HepG2 (cell line): ENCODE data around the gene ADAMTS18. TPM values are rescaled to one million over a fixed set of nuclear protein-coding genes. Genes with fewer than 3 reads are reported as not detected.

Experiments used
- ATAC-seq: fragments of 200-7000 bp; cut with Tn5 transposase; 3 replicates; pipeline ENCODE4 v1.9.1; 2020; ENCODE audit warnings: mild to moderate bottlenecking, moderate library complexity
- BruUV-seq: library from RNA; stranded (reverse); fragments of 400-500 nt; replicated peaks from 2 replicates; lab custom pipeline; 2021; lab: Mats Ljungman, UMichigan
- CTCF ChIA-PET: fragments of 300-600 bp; formaldehyde crosslinking; extraction: SDS; loops from one replicate; lab custom pipeline; 2021; ENCODE audit warnings: low total read pairs, inconsistent platforms, low intra/inter-chr PET ratio; lab: Yijun Ruan, JAX
- POLR2A ChIA-PET: fragments of 350-600 bp; sonication (Branson Sonifier 250); formaldehyde crosslinking; loops from one replicate; lab custom pipeline; 2020; ENCODE audit warnings: antibody characterized with exemption, inconsistent platforms; lab: Yijun Ruan, JAX
- DNase-seq: peaks from one replicate; pipeline ENCODE4 v3.0.0-alpha.2; 2015; ENCODE audit warnings: low spot score
- FAIRE-seq: peaks from 3 replicates; lab custom pipeline; 2011; peaks lifted over from hg19 to GRCh38; lab: Jason Lieb, UNC
- H2AFZ ChIP-seq: one replicate; pipeline ENCODE4 v1.6.1; 2011; ENCODE audit warnings: low read length, inconsistent platforms
- H3K27ac ChIP-seq: fragments of 300-600 bp; 3 replicates; pipeline ENCODE4 v1.8.0; 2011; ENCODE audit warnings: mixed run types, mild to moderate bottlenecking, mixed read lengths, low read length, inconsistent platforms; ENCODE audit not compliant: insufficient read depth; ENCODE audit errors: extremely low read length
- H3K27me3 ChIP-seq, 2 experiments: fragments of 200-600 bp in 1 of 2; 2 replicates in 1 of 2; 3 replicates in 1 of 2; pipeline versions ENCODE4 v1.6.0 to v1.8.0; 2011; ENCODE audit warnings: low read length in 2 of 2, mild to moderate bottlenecking in 2 of 2, moderate library complexity in 2 of 2, inconsistent platforms in 1 of 2; ENCODE audit not compliant: insufficient read depth in 2 of 2, control insufficient read depth in 1 of 2
- H3K36me3 ChIP-seq, 2 experiments: fragments of 200-600 bp in 1 of 2; replicated peaks in 1 of 2; 2 replicates in 1 of 2; 3 replicates in 1 of 2; pipeline versions ENCODE4 v1.5.1 to v1.8.0; 2011; ENCODE audit warnings: low read length in 2 of 2, inconsistent platforms in 1 of 2; ENCODE audit not compliant: insufficient read depth in 2 of 2, control insufficient read depth in 1 of 2
- H3K4me1 ChIP-seq: 2 replicates; pipeline ENCODE4 v1.5.1; 2012; ENCODE audit warnings: low read length, inconsistent platforms; ENCODE audit not compliant: insufficient read depth
- H3K4me2 ChIP-seq: 2 replicates; pipeline ENCODE4 v1.6.0; 2011; ENCODE audit warnings: low read depth, low read length, inconsistent platforms
- H3K4me3 ChIP-seq, 3 experiments: fragments of 200-600 bp in 1 of 3; sonication (generic), shearing (Covaris generic) in 1 of 3; replicated peaks in 1 of 3; 2 replicates each; pipeline ENCODE4 v1.5.1; 2011 to 2016; ENCODE audit warnings: low read length in 3 of 3, inconsistent platforms in 2 of 3, low read depth in 2 of 3, mild to moderate bottlenecking in 2 of 3, control low read depth in 1 of 3, mixed read lengths in 1 of 3; ENCODE audit not compliant: insufficient read depth in 1 of 3
- H3K79me2 ChIP-seq: one replicate; pipeline ENCODE4 v1.6.1; 2011; ENCODE audit warnings: low read length, inconsistent platforms; ENCODE audit not compliant: insufficient read depth
- H3K9ac ChIP-seq: 2 replicates; pipeline ENCODE4 v1.6.0; 2011; ENCODE audit warnings: mild to moderate bottlenecking, low read depth, low read length, inconsistent platforms; ENCODE audit not compliant: insufficient read depth
- H3K9me3 ChIP-seq: 2 replicates; pipeline ENCODE4 v1.5.1; 2012; ENCODE audit warnings: mild to moderate bottlenecking, low read length
- H4K20me1 ChIP-seq: 2 replicates; pipeline ENCODE4 v1.6.0; 2011; ENCODE audit warnings: inconsistent platforms, mild to moderate bottlenecking, low read length, moderate library complexity; ENCODE audit not compliant: insufficient read depth
- ARNT2 ChIP-seq: sonication (generic); formaldehyde crosslinking; IDR thresholded peaks from 2 replicates; pipeline ENCODE4 v1.8.0; 2022; ENCODE audit warnings: mild to moderate bottlenecking, low read depth, missing genetic modification reagents, moderate library complexity
- BCL6 ChIP-seq: IDR thresholded peaks from 2 replicates; pipeline ENCODE4 v1.6.1; 2016; ENCODE audit warnings: missing genetic modification reagents, missing compliant biosample characterization
- CREB1 ChIP-seq, 2 experiments: fragments of 450-650 bp in 1 of 2; IDR thresholded peaks; 2 replicates each; pipeline ENCODE4 v1.6.1; 2016 to 2017; ENCODE audit warnings: control low read depth in 1 of 2, mild to moderate bottlenecking in 1 of 2, missing compliant biosample characterization in 1 of 2, missing genetic modification characterization in 1 of 2
- DZIP1 ChIP-seq: sonication (generic); formaldehyde crosslinking; IDR thresholded peaks from 2 replicates; pipeline ENCODE4 v1.5.0; 2020; ENCODE audit warnings: mild to moderate bottlenecking, missing genetic modification reagents
- IRF1 ChIP-seq: sonication (generic); formaldehyde crosslinking; IDR thresholded peaks from 2 replicates; pipeline ENCODE4 v1.4.0; 2020; ENCODE audit warnings: low read depth, mild to moderate bottlenecking, missing genetic modification reagents
- ISL2 ChIP-seq: sonication (generic); formaldehyde crosslinking; IDR thresholded peaks from 2 replicates; pipeline ENCODE4 v1.5.0; 2020; ENCODE audit warnings: missing genetic modification reagents
- LCORL ChIP-seq, 2 experiments: fragments of 450-650 bp in 1 of 2; sonication (generic) in 1 of 2; formaldehyde crosslinking in 1 of 2; IDR thresholded peaks; 2 replicates each; pipeline versions ENCODE4 v1.5.0 to v1.6.1; 2017 to 2020; ENCODE audit warnings: antibody characterized with exemption in 1 of 2, missing genetic modification reagents in 1 of 2
- MAF1 ChIP-seq: sonication (generic); formaldehyde crosslinking; IDR thresholded peaks from 2 replicates; pipeline ENCODE4 v1.5.0; 2020; ENCODE audit warnings: missing genetic modification reagents, borderline replicate concordance
- MXD3 ChIP-seq: IDR thresholded peaks from 2 replicates; pipeline ENCODE4 v1.6.1; 2016; ENCODE audit warnings: mild to moderate bottlenecking, missing biosample characterization, missing genetic modification reagents
- NCOA5 ChIP-seq: sonication (generic); formaldehyde crosslinking; IDR thresholded peaks from 2 replicates; pipeline ENCODE4 v1.4.0; 2020; ENCODE audit warnings: missing genetic modification reagents
- NPAS2 ChIP-seq: sonication (generic); formaldehyde crosslinking; IDR thresholded peaks from 2 replicates; pipeline ENCODE4 v1.8.0; 2022; ENCODE audit warnings: mild to moderate bottlenecking, missing genetic modification reagents, borderline replicate concordance
- RBM39 ChIP-seq: fragments of 200-400 bp; formaldehyde crosslinking; IDR thresholded peaks from one replicate; pipeline ENCODE4 v1.6.1; 2018; ENCODE audit warnings: antibody characterized with exemption, mild to moderate bottlenecking, low read depth, low read length; ENCODE audit not compliant: poor library complexity, severe bottlenecking
- RFX3 ChIP-seq: IDR thresholded peaks from 2 replicates; pipeline ENCODE4 v1.6.1; 2016; ENCODE audit warnings: missing biosample characterization, missing genetic modification reagents
- SOX6 ChIP-seq, 2 experiments: fragments of 450-650 bp in 1 of 2; sonication (generic) in 1 of 2; formaldehyde crosslinking in 1 of 2; IDR thresholded peaks; 2 replicates each; pipeline versions ENCODE4 v1.4.0 to v1.6.1; 2017 to 2020; ENCODE audit warnings: antibody characterized with exemption in 1 of 2, mild to moderate bottlenecking in 1 of 2, missing genetic modification reagents in 1 of 2
- ZNF260 ChIP-seq: sonication (generic); formaldehyde crosslinking; IDR thresholded peaks from 2 replicates; pipeline ENCODE4 v1.4.0; 2020; ENCODE audit warnings: missing genetic modification reagents, low read depth, mild to moderate bottlenecking, borderline replicate concordance
- ZNF574 ChIP-seq: sonication (generic); formaldehyde crosslinking; IDR thresholded peaks from 2 replicates; pipeline ENCODE4 v1.4.0; 2020; ENCODE audit warnings: missing genetic modification reagents
- ZNF839 ChIP-seq: sonication (generic); formaldehyde crosslinking; IDR thresholded peaks from 2 replicates; pipeline ENCODE4 v1.4.0; 2020; ENCODE audit warnings: missing genetic modification reagents, mild to moderate bottlenecking, borderline replicate concordance
- WGBS: methylation state at CpG from one replicate; pipeline ENCODE4 v1.1.6; 2017; ENCODE audit warnings: low lambda C conversion rate; 5-methylcytosine and 5-hydroxymethylcytosine counted together
- in situ Hi-C: cut with HindIII; loops from 2 replicates; pipeline ENCODE4 v1.10.0; 2017; ENCODE audit warnings: low pct_unique_long_range_greater_than_20kb; ENCODE audit not compliant: extremely low pct_ligation_motif_present
- intact Hi-C: fragments of 100-400 bp; cut with micrococcal nuclease; formaldehyde crosslinking; loops from one replicate; pipeline ENCODE4 v1.10.0; 2022; ENCODE audit not compliant: unreplicated experiment
- polyA plus RNA-seq, 8 experiments: library from polyadenylated mRNA; depleted of rRNA in 3 of 8; stranded (reverse) in 7 of 8; unstranded in 1 of 8; fragments of >200 nt; fragmentation: Illumina TruSeq in 4 of 8; extraction: Trizol in 4 of 8; gene quantifications; 2 replicates each; pipeline versions ENCODE4 v1.2.1 to v1.2.3, GENCODE V29; 2011 to 2016; ENCODE audit warnings: low read depth in 4 of 8, missing spikeins in 1 of 8, mixed read lengths in 1 of 8; ENCODE audit not compliant: insufficient read depth in 1 of 8
- total RNA-seq, 5 experiments: library from RNA; depleted of rRNA; stranded (reverse); fragments of >200 nt; fragmentation: Illumina TruSeq; extraction: Trizol; gene quantifications; 2 replicates each; pipeline ENCODE4 v1.2.3, GENCODE V29; 2016; ENCODE audit warnings: low read depth in 1 of 5

The ADAMTS18 gene
- total and polyA plus RNA-seq, 2 of the 13 experiments (the other 11 are each of a cell fraction or from before 2014, with no cell fraction given), result 0.01 TPM; not detected in 1

- TF ChIP-seq MXD3 (CRISPR knock-in tag), result no peak
- TF ChIP-seq RFX3, result no peak
- no peak for TF ChIP-seq LCORL (IDR thresholded peaks at IDR 0.05)
- TF ChIP-seq LCORL (CRISPR knock-in tag; IDR thresholded peaks at IDR 0.05), result no peak
- no peak for TF ChIP-seq MAF1 (CRISPR knock-in tag)
These were observed 14.4 kb upstream of the ADAMTS18 start (continued) for GRCh38 chr16:77449208-77449607.

GRCh38 chr16:77445324-77445723 lies 10.5 kb upstream of the ADAMTS18 start:
- H3K36me3 ChIP-seq, result no peaks in the 10 kb centered on the region
- H3K27ac ChIP-seq, result no peak overlapping the region
- POLR2A ChIA-PET, result no interaction called here
- no peak for ATAC-seq
- H3K27me3 ChIP-seq, result 0 out of 5 replicates have a peak, but pooled peaks cover 0 to 4% of the 10 kb centered on the region in 2 experiments
- CTCF ChIA-PET, result no interaction called here
- WGBS, result 0% methylated on average over 2 of the region's 2 CpGs
- no peak overlapping the region for H3K4me3 ChIP-seq
- H3K9ac ChIP-seq, result no peak overlapping the region
- no peaks in the 10 kb centered on the region for H4K20me1 ChIP-seq
- H3K79me2 ChIP-seq, result no peaks in the 10 kb centered on the region
- no peak for DNase-seq
- BruUV-seq, result no TSS peak
- intact Hi-C loops, result no loop called here
- no peaks in the 10 kb centered on the region for H3K9me3 ChIP-seq
- H3K4me1 ChIP-seq, result no peaks in the 10 kb centered on the region
- no peak overlapping the region for H2AFZ ChIP-seq
- H3K4me2 ChIP-seq, result no peak overlapping the region
- no peak for FAIRE-seq
- in situ Hi-C loops, result no loop called here
- TF ChIP-seq RBM39, result no peak
- no peak for TF ChIP-seq ZNF839 (CRISPR knock-in tag)
- TF ChIP-seq IRF1 (CRISPR knock-in tag), result no peak
- TF ChIP-seq BCL6, result no peak
- no peak for TF ChIP-seq CREB1 (IDR thresholded peaks at IDR 0.05)
- no peak for TF ChIP-seq CREB1 (CRISPR knock-in tag; IDR thresholded peaks at IDR 0.05)
- no peak for TF ChIP-seq ZNF260 (CRISPR knock-in tag)
- TF ChIP-seq ARNT2, result no peak
- TF ChIP-seq SOX6 (IDR thresholded peaks at IDR 0.05), result no peak
- TF ChIP-seq SOX6 (CRISPR knock-in tag; IDR thresholded peaks at IDR 0.05), result no peak
- no peak for TF ChIP-seq ZNF574 (CRISPR knock-in tag)
- no peak for TF ChIP-seq ISL2
- TF ChIP-seq NPAS2, result no peak
- TF ChIP-seq DZIP1 (CRISPR knock-in tag), result no peak
- no peak for TF ChIP-seq NCOA5 (CRISPR knock-in tag)
